ENCODE measurements around the gene RAB36. TPM values are rescaled to one million over a fixed set of nuclear protein-coding genes. Genes with fewer than 3 reads are reported as not detected.

The RAB36 gene
- total RNA-seq, 1 donor from 2014 or later = 0.35 TPM

DNA sequence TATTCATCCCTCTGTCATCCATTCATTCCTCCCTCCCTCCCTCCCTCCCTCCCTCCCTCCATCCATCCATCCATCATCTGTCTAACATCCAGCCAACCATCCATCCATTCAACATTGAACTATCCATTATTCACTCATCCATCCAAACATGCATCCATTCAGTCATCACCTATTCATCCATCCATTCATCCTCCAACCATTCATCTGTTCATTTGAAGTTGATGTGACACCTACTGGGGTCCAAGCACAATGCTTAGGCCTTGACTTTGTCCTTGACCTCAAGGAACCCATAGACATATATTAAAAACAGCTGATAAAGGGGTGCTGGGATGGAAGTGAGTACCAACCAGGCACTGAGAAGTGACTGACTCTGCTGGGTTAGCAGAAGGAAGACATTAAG is 61.6 kb downstream of the RAB36 start:
- DNase-seq (no peak), ATAC-seq (ENCODE audit: poor library complexity) (no peak)
- intact Hi-C loops (cut with DNase I) = no loop called here

DNA sequence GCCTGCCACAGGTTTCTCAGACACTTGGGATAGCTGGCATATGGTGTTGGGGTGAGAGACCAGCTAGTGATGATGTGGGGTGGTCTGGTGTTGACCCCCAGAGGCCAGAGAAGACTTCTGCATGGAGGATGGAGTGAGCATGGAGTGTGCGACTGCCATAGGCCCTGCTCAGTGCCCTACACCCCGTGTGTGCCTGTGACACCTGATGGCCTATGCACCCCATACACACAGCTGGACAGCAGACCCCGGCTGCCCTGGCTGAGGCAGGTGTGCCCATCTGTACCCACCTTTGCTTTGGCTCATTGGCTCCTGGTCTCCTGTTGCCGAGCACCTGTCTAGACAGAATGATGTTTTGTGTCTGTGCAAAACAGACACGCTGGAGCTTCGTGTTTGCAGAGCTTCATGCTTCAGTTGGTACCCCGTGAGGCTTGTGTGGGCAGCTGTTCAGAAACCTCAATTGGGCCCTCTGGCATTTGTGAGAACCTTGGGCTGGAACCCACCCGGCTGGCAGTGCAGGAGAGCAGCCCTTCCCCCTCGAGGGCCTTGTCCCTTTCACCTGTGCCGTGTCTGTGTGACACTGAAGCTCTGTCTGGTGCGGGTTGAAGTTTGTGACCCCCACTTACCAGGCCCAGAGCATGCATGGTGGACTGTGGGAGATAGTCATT is 62.6 kb downstream of the RAB36 start:
- ATAC-seq (ENCODE audit: poor library complexity) = no peak
- intact Hi-C loops (cut with DNase I) = no loop called here
- DNase-seq = no peak

- DNase-seq (no peak), ATAC-seq (ENCODE audit: poor library complexity) (no peak)
- intact Hi-C loops (cut with DNase I) = no loop called here
Observed at GRCh38 chr22:23210428-23211170, 65.3 kb downstream of the RAB36 start.

DNA sequence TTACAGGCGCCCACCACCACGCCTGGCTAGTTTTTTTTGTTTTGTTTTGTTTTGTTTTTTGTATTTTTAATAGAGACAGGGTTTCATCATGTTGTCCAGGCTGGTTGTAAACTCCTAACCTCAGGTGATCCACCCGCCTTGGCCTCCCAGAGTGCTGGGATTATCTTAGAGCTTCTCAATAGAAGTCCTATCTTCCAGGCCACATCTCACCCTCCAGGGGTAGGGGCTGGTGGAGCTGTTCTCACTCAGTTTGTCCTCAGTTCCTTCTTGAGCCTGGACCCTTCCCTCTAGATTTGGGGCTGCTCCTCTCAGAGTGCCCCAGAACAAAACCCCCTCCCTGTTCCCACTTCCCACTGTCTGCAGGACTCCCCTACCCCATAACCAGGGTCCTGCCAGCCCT is 66.3 kb downstream of the RAB36 start:
- DNase-seq (no peak), ATAC-seq (ENCODE audit: poor library complexity) (no peak)
- intact Hi-C loops (cut with DNase I) = no loop called here

- intact Hi-C loops (cut with DNase I) = no loop called here
- DNase-seq (no peak), ATAC-seq (ENCODE audit: poor library complexity) (no peak)
Observed at GRCh38 chr22:23212061-23213021, 67.1 kb downstream of the RAB36 start.

DNA sequence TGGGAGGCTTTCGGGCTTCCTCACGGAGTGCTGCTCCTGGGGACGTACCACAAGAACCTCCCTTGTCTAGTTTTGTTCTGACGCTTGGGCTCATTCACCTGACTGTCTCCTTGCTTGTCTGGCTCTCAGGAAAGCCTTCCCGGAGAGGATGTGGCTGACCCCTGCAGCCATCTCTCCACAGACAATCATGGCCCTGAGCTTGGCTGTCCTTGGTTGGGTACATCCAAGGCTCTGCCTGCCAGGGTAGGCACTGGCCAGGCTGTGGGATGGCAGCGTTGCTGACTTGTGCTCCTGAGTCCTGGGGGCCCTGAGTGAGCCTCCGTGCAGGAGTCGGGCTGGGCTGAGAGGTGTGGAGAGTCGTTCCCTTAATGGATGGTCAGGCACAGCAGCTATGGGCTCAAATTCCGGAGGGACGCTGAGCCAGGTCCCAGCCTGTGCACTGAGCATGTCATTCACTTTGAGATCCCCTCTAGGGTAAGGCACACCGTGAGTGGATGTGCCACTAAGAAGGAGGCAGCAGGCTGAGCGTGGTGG is 67.8 kb downstream of the RAB36 start:
- DNase-seq (no peak), ATAC-seq (ENCODE audit: poor library complexity) (no peak)
- intact Hi-C loops (cut with DNase I) = no loop called here

DNA sequence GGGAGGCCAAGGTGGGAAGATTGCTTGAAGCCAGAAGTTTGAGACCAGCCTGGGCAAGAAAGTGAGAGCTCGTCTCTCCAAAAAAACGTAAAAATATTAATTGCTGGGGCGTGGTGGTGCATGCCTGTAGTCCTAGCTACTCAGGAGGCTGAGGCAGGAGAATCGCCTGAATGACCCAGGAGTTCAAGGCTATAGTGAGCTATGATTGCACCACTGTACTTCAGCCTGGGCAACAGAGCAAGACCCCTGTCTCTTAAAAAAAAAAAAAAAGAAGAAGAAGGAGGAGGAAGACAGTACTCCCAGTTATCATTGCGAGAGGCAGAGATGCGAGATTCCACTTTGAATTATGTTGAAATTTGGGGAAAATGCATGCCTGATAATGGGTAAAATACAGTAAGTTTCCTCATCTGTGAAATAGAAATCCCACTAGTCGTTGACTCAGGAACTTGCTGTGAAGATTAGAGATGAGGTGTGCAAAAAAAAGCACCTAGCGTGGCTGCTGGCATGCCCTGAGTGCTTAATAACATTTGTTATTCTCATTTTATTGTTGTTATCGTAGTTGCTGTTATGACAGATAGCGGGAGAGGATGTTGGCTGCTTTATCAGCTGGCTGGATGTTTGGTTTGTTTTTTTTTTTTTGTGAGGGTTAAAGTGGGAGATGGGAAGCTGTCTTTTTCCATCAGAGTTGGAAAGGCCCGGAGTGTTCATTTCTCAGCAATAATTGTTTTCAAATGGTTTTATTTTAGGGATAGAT is 68.5 kb downstream of the RAB36 start:
- intact Hi-C loops (cut with DNase I) = no loop called here
- no peak for DNase-seq
- no peak for ATAC-seq (ENCODE audit: poor library complexity)

Other genes starting within 250 kb of the RAB36 start
- gene GNAZ, start 75.0 kb upstream of the RAB36 start, total RNA-seq = 3.1 TPM
- not detected for gene RSPH14, start 3.5 kb upstream of the RAB36 start, total RNA-seq
- 28.2 TPM for gene BCR, start 35.0 kb downstream of the RAB36 start, total RNA-seq

Data from Right ventricle myocardium superior (tissue), 1 donor.